Stimulated activated CD8-positive, alpha-beta memory T cell treated with anti-CD3 and anti-CD28 coated beads, Interleukin-12 subunit alpha, Interleukin-12 subunit beta, amount 100 ng/mL, for 4 hours (primary cell): ENCODE results near the gene AXIN1.
A peak's percentile ranks its signal among the peaks of the same experiment; 100 is the strongest.
"Not testable (repeated sequence)": the region's sequence is repeated elsewhere in the genome, so short reads cannot be mapped to it uniquely, and the experiment has no call there.

ENCODE experiments used
- DNase-seq: peaks from one replicate; pipeline ENCODE4 v3.0.0-alpha.2; 2020; ENCODE audit warnings: low read depth

AXIN1 gene

DNA sequence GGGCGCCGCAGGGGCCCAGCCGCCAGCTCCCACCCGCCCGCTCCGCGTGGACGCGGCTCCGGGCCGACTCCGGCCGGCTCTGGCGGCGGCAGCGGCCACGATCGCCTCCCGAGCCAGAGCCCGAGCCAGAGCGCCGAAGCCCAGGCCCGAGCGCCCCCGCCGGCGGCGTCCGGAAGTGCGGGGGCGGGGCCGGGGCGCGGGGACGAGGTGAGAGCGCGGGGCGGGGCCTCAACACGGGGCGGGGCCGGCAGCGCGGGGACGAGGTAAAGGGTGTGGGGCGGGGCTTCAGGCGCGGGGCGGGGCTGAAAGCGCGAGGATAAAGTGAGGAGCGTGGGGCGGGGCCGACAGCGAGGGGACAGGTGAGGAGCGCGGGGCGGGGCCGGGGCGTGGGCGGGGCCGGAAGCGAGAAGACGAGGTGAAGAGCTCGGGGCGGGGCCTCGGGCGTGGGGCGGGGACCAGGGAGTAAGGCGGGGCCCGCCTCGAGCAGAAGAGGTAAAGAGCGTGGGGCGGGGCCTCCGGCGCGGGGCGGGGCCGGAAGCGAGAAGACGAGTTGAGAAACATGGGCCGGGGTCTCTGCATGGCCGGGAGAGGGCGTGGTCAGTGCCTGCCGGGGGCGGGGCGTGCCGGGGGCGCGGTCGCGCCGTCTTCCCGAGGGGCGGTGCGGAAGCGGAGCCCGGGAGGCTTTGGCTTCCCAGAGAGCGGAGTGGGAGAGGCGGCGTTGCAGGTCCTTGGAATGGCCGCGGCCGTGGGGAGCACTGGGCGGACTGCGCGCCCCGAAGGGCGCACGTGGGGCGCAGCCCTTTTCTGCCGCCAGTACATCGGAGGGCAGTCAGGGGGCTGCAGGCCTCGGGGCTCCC, at the start of gene AXIN1:
AXIN1 (minus strand) TSS at position 177 of the 857 bp plus-strand sequence. CDS start 5,698 bp downstream, outside the sequence.
- peak; percentile 100 for DNase-seq

DNA sequence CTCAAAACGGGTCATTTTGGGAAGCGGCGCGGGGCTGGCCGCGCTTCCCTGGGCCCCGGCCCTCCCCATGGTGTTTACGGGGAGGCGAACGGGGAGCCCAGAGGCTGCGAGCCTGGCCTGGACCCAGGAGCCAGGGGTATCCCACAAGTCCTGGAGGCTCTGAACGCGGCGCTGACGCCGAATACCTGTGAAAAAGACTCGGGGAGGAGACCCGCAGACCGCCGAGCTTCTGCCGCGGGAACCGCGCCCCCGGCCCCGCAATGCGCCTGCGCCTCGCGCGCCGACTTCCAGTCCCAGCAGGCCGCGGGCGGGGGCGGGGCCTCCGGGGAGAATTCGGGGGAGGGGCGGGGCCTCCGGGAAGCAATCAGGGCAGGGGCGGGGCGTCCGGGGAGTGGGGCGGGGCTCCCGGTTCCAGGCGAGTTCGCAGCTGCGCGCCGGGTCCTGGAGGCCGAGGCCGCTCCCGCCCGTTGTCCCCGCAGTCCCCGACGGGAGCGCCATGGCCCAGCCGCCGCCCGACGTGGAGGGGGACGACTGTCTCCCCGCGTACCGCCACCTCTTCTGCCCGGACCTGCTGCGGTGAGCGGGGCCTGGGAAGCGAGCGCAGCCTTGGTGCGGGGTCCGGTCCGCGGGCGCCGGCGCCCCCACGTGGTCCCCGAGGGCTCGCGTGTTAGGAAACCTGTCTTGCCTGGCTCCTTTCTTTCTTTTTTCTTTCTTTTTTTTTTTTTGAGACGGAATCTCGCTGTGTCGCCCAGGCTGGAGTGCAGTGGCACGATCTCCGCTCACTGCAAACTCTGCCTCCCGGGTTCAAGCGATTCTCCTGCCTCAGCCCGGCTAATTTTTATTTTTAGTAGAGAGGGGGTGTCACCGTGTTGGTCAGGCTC, 49.2 kb upstream of the AXIN1 start, which contains the start of gene DECR2:
DECR2 (plus strand) TSS at position 418 of the 881 bp plus-strand sequence; CDS start at position 497, 79 bp downstream.
- DNase-seq = peak; percentile 99

DNA sequence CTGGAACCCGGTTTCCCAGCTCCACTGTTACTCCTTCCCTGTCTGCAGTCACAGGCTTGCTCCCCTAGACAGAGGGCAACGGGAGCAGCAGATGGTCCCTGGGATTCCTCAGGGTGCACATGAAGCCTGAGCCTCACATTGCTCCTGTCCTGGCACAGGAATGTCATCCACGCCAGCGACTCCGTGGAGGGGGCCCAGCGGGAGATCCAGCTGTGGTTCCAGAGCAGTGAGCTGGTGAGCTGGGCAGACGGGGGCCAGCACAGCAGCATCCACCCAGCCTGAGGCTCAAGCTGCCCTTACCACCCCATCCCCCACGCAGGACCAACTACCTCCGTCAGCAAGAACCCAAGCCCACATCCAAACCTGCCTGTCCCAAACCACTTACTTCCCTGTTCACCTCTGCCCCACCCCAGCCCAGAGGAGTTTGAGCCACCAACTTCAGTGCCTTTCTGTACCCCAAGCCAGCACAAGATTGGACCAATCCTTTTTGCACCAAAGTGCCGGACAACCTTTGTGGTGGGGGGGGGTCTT, 47.6 kb upstream of the AXIN1 start:
- DNase-seq = no peak

- no peak for DNase-seq
Observed at GRCh38 chr16:399340-400019, 47.0 kb upstream of the AXIN1 start.

GRCh38 chr16:398561-399339, 46.2 kb upstream of the AXIN1 start:
- no peak for DNase-seq

DNA sequence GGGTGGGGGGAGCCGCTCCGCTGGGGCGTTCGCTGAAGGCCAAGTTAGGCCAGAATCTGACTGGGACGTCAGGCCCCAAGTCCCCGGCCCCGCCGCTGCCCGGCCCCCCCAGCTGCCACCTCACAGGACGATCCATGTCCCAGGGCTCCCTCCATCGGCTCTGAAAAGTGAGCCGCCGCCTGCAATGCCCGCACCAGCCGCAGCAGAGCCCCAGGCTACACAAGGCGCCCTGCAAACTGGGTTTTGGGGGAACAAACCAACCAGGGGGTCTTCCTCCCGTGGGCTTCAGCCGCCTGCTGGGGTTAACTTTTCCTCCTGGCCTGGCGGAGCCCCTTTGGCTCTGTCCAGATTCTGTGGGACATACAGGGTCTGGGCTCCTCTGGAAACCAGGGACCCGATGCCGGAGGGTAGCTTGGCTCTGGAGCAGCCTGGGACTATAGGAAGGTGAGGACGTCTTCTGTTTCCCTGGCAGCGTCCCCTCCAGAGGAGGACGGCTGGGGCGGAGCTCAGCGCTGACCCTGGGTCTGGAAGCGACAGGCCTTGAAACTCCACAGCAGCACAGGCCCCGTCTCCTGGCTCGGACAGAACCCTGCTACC, 45.3 kb upstream of the AXIN1 start:
- no peak for DNase-seq

GRCh38 chr16:397135-397661, 44.7 kb upstream of the AXIN1 start, which contains the start of gene NME4:
Gene NME4, plus strand, starts transcription at chr16:397199. Its CDS starts 24 bp downstream, at chr16:397223.
- no peak for DNase-seq

DNA sequence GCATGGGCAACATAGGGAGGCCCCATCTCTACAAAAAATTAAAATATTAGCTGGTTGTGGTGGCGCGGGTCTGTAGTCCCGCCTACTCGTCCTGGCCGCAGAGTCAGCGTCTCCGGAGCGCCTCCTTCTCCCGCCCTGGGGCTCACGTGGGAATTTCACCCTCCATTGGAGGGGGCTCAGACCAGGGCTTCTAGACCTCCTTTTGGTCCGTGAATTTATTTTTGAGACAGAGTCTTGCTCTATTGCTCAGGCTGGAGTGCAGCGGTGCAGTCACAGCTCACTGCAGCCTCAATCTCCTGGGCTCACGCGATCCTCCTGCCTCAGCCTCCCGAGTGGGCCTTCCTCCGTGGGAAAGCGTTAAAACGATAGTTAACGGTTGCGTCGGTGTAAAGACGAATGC, 44.1 kb upstream of the AXIN1 start:
- no peak for DNase-seq

GRCh38 chr16:396199-396598, 43.7 kb upstream of the AXIN1 start:
- DNase-seq = no peak

DNA sequence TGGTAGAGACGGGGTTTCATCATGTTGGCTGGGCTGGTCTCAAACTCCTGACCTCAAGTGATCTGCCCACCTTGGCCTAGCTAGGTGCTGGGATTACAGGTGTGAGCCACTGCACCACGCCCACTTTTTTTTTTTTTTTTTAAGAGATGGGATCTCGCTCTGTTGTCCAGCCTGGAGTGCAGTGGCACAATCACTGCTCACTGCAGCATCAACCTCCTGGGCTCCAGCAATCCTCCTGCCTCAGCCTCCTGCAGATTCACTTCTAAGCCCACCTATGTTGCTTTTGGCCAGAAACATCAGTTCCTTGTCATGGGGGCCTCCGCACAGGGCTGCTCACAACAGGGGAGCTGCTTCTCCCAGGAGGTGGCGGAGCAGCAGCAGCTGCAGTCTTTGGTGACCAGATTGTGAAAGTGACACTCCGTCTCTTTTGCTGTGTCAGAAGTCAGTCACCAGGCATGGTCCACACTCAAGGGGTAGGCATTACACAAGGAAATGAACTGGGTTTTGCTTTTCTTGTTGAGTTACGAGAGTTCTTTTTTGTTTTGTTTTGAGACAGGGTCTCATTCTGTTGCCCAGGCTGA, 40.0 kb upstream of the AXIN1 start:
- DNase-seq = no peak

DNA sequence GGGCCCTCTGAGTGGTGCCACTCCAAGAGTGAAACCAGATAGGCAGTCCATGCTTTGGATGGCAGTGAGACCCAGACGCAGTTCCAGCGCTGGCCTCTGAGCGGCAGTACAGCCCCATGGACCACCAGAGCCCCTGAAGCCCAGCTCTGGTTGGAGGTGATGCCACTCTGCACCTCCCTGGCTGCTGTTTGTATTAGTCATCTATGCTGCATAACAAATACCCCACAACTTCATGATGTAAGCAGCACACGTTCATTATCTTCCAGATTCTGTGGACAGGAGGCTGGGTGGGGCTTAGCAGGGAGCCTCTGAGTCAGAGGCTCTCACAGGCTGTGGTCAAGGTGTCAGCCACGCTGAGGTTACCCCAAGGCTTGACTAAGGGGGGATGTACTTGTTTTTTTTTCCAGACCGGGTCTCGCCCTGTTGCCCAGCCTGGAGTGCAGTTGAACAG, 39.4 kb upstream of the AXIN1 start:
- peak; percentile 75 for DNase-seq

- DNase-seq = no peak
Observed at GRCh38 chr16:389352-389751, 36.8 kb upstream of the AXIN1 start.

DNA sequence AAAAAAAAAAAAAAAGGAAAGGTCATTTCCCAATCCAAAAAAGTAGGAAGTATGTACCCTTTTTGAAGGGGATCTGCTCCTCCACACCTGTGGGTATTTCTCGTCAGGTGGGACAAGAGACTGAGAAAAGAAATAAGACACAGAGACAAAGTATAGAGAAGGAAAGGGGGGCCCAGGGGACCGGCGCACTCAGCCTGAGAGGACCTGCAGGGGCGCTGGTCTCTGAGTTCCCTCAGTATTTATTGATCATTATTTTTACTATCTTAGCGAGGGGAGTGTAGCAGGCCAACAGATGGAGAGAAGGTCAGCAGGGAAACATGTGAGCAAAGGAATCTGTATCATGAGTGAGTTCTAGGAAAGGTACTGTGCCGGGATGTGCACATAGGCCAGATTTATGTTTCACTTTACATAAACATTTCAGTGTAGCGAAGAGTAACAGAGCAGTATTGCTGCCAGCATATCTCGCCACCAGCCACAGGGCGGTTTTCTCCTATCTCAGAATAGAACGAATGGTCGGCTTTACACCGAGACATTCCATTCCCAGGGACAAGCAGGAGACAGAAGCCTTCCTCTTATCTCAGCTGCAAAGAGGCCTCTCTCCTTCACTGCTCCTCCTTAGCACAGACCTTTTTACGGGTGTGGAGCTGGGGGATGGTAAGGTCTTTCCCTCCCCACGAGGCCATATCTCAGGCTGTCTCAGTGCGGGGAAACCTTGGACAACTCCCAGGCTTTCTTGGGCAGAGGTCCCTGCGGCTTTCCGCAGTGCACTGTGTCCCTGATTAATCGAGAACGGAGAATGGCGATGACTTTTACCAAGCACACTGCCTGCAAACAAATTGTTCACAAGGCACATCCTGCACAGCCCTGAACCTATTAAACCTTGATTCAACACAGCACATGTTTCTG, 35.5 kb upstream of the AXIN1 start:
- DNase-seq = not testable (repeated sequence)

- no peak for DNase-seq
Observed at GRCh38 chr16:386641-387156, 34.2 kb upstream of the AXIN1 start.

DNA sequence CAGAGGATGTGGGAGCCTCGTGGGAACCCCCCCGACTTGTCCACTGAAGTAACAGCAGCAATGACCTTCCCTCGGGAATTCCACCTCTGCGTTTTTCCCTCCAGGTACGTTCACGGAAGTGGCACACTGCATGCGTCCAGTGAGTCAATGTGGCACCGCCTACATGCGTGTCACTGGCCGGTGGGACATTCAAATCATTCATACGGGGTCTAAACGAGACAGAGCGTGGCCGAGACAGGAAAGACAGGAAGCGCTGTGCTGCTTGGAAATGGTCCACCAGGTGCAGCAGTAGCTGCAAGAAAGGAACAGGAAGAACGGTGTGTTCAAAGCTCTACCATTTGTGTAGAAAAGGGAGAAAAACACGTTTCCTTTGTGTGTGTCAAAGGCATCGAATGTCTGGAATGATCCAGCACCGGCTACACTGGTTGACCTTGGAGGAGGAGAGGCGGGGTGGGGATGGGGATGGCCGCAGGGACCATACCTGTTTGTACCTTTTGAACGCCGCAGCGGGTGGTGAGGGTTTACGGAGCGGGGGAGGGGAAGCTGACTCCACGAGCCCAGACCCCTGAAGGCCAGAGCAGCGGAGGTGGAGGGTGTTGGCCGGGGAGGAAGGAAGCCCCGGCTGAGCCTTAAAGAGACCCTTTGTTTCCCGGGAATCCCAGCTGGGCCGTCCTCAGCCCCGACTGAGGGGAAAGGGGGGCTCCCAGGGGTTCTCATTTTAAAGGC, 31.0 kb upstream of the AXIN1 start:
- DNase-seq = no peak

DNA sequence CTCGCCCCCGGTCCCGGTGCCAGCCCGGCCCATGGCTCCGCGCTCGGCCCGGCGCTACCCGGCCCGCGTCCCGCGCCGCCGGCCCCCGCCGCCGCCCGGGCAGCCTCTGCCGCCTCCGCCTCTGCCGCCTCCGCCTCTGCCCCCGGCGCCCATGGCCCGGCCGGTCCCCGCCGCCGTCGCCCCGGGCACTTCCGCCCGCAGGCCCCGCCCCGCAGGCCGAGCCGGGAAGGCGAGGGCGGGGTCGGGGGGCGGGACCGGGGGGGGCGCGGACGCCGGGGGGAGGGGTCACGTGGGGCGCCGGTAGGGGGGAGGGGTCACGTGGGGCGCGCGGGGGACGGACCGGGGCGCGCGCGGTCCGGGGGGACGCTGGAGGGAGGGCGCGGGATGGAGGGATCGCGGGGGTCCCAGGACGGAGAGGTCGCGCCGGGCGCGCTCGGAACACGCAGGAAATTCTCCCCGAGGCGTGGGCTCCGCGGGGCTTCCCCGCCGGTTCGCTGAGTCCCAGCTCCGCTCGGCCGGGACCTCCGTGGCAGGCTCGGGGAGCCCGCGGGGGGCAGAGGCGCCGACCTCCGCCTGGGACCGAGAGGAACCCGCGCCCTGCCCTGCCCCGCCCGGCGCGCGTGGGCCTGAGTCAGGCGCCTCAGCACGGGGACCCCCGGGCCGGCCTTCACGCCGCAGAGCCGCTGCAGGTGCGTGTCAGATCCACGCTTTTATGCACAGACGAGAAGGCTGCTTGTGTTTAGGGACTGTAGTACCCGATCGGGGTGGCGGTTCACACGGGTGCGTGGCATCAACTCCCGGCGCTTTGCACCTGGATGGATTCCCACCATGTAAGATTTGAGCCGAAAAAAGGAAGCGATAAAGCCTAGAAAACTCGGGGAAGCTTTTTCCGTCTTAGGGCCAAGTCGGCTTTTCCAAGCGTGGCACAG, 29.5 kb upstream of the AXIN1 start, which contains the start of gene PGAP6:
PGAP6 (minus strand) TSS at position 190 of the 929 bp plus-strand sequence; CDS start at position 33, 157 bp downstream.
- peak; percentile 59 for DNase-seq
